Measurements from ENCODE around the gene ARHGAP22.

DNA sequence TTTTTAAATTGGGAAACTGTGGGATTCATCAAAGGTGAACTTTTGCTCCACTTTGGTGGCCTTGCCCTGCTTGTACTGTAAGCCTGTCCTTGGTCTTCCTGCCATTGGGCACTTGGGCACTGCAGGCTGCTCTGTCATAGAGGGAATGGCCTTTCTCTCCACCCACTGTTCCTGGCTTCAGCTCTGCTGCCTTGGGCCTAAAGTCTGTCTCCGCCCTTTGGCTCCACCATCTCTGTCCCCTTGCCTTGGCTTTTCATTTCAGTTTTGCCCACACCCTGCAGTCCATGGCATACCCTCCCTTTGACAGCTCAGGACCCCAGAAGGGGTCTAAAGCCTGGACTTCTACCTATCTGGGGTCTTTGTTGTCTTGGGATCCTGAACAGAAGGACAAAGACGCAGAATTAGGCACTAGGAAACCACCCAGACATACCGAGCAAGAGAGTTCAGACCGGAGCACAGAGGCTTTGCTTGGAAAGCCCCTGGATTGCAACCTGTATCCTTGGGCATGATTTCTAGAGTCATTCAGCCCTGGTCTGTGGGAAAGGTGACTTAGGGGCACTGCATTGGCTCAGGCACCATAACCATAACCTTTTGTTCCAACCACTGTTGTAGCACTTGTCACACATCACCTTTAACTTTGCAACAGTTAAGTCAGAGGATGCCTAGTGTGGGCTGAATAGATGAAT is 5.2 kb upstream of the ARHGAP22 start:
- TF ChIP-seq, protein P1, sequence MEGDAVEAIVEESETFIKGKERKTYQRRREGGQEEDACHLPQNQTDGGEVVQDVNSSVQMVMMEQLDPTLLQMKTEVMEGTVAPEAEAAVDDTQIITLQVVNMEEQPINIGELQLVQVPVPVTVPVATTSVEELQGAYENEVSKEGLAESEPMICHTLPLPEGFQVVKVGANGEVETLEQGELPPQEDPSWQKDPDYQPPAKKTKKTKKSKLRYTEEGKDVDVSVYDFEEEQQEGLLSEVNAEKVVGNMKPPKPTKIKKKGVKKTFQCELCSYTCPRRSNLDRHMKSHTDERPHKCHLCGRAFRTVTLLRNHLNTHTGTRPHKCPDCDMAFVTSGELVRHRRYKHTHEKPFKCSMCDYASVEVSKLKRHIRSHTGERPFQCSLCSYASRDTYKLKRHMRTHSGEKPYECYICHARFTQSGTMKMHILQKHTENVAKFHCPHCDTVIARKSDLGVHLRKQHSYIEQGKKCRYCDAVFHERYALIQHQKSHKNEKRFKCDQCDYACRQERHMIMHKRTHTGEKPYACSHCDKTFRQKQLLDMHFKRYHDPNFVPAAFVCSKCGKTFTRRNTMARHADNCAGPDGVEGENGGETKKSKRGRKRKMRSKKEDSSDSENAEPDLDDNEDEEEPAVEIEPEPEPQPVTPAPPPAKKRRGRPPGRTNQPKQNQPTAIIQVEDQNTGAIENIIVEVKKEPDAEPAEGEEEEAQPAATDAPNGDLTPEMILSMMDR (IDR thresholded peaks at IDR 0.05) = no peak
- TF ChIP-seq POLR2A (IDR thresholded peaks at IDR 0.05) = no peak

Data from heart left ventricle (tissue), 13 donors.